K562 (cell line): Measurements from ENCODE around the gene BIK. TPM values are rescaled to one million over a fixed set of nuclear protein-coding genes. Genes with fewer than 3 reads are reported as not detected.

Experiments
- ATF1 ChIP-seq, 2 experiments: fragments of 450-650 bp in 1 of 2; IDR thresholded peaks; 2 replicates each; pipeline ENCODE4 v1.6.1; 2016; ENCODE audit warnings: missing compliant biosample characterization in 1 of 2, missing genetic modification characterization in 1 of 2
- CBFA2T2 ChIP-seq: fragments of 450-650 bp; conservative IDR thresholded peaks from 2 replicates; pipeline ENCODE4 v1.6.1; 2017; ENCODE audit warnings: mild to moderate bottlenecking
- CBFB ChIP-seq: sonication (generic); formaldehyde crosslinking; IDR thresholded peaks from 2 replicates; pipeline ENCODE4 v1.4.0; 2020; ENCODE audit warnings: mild to moderate bottlenecking, missing genetic modification reagents
- CSDE1 ChIP-seq, 2 experiments: fragments of 450-650 bp; IDR thresholded peaks; 2 replicates each; pipeline ENCODE4 v1.6.1; 2016; ENCODE audit warnings: mild to moderate bottlenecking in 1 of 2
- ERF ChIP-seq: fragments of 450-650 bp; formaldehyde crosslinking; IDR thresholded peaks from 2 replicates; pipeline ENCODE4 v1.4.0; 2020; ENCODE audit warnings: mild to moderate bottlenecking, mixed read lengths
- ESRRA ChIP-seq: fragments of 450-650 bp; IDR thresholded peaks from 2 replicates; pipeline ENCODE4 v1.6.1; 2014; ENCODE audit warnings: low read depth, mild to moderate bottlenecking, moderate library complexity, borderline replicate concordance
- ETV1 ChIP-seq: fragments of 450-650 bp; conservative IDR thresholded peaks from 2 replicates; pipeline ENCODE4 v1.6.1; 2016; ENCODE audit warnings: missing genetic modification characterization, control low read depth, low read depth, missing compliant biosample characterization
- FOXJ2 ChIP-seq: fragments of 200-800 bp; sonication (Bioruptor generic); IDR thresholded peaks from 2 replicates; pipeline ENCODE4 v1.6.1; 2016; ENCODE audit warnings: missing genetic modification characterization, missing compliant biosample characterization
- HOXB6 ChIP-seq: fragments of 250-450 bp; sonication (Bioruptor Pico); IDR thresholded peaks from 2 replicates; pipeline ENCODE4 v1.5.1; 2022; ENCODE audit warnings: mild to moderate bottlenecking, borderline replicate concordance
- KAT7 ChIP-seq: sonication (generic); formaldehyde crosslinking; IDR thresholded peaks from 2 replicates; pipeline ENCODE4 v1.8.0; 2022; ENCODE audit warnings: missing genetic modification reagents, mild to moderate bottlenecking, borderline replicate concordance
- MTA2 ChIP-seq: fragments of 450-650 bp; IDR thresholded peaks from 2 replicates; pipeline ENCODE4 v1.6.1; 2016; ENCODE audit warnings: low read depth
- NR4A1 ChIP-seq, 2 experiments: fragments of 250-450 bp in 1 of 2; fragments of 450-650 bp in 1 of 2; sonication (Bioruptor Pico) in 1 of 2; IDR thresholded peaks; 2 replicates each; pipeline versions ENCODE4 v1.4.0 to v1.6.1; 2016 to 2020; ENCODE audit warnings: mild to moderate bottlenecking in 2 of 2, missing compliant biosample characterization in 1 of 2, missing genetic modification characterization in 1 of 2, moderate library complexity in 1 of 2
- SMARCA5 ChIP-seq: fragments of 450-650 bp; IDR thresholded peaks from 2 replicates; pipeline ENCODE4 v1.6.1; 2016
- TFAM ChIP-seq: fragments of 250-450 bp; sonication (Bioruptor Pico); conservative IDR thresholded peaks from 2 replicates; pipeline ENCODE4 v1.5.0; 2021; ENCODE audit warnings: mild to moderate bottlenecking, moderate library complexity
- ZNF551 ChIP-seq: fragments of 250-450 bp; sonication (Bioruptor Pico); IDR thresholded peaks from 2 replicates; pipeline ENCODE4 v1.5.0; 2021; ENCODE audit warnings: mild to moderate bottlenecking, moderate library complexity
- ZNF780A ChIP-seq: fragments of 250-450 bp; sonication (Bioruptor Pico); IDR thresholded peaks from 2 replicates; pipeline ENCODE4 v1.5.0; 2021; ENCODE audit warnings: mild to moderate bottlenecking
- polyA plus RNA-seq, 8 experiments: library from polyadenylated mRNA; depleted of rRNA in 4 of 8; stranded (reverse) in 5 of 8; unstranded in 3 of 8; fragments of >200 nt; fragmentation: Nextera tagmentation in 2 of 8; fragmentation: Illumina TruSeq in 1 of 8; extraction: Ambion mirVana in 2 of 8; extraction: Trizol in 1 of 8; gene quantifications; 2 replicates each; pipeline versions ENCODE4 v1.2.1 to v1.2.3, GENCODE V29; 2011 to 2014; ENCODE audit warnings: inconsistent platforms in 1 of 8, missing spikeins in 1 of 8
- total RNA-seq, 7 experiments: library from RNA; depleted of rRNA in 6 of 7; stranded (reverse); fragments of >200 nt in 6 of 7; fragmentation: Illumina TruSeq in 2 of 7; extraction: Trizol in 2 of 7; gene quantifications; 2 replicates each; pipeline versions ENCODE4 v1.2.1 to v1.2.3, GENCODE V29; 2011 to 2021; ENCODE audit warnings: low replicate concordance in 1 of 7
- TF ChIP-seq, protein P1 (sequence below), 2 experiments: fragments of 450-650 bp; IDR thresholded peaks; 2 replicates each; pipeline ENCODE4 v1.6.1; 2016; ENCODE audit warnings: mild to moderate bottlenecking in 2 of 2, borderline replicate concordance in 1 of 2, low read depth in 1 of 2, moderate library complexity in 1 of 2
- TF ChIP-seq, protein P2 (sequence below): fragments of 250-450 bp; sonication (Bioruptor Pico); IDR thresholded peaks from 2 replicates; pipeline ENCODE4 v1.5.0; 2020; ENCODE audit warnings: mild to moderate bottlenecking, borderline replicate concordance

BIK gene
- total and polyA plus RNA-seq, 9 of the 15 experiments (the other 6 are each of a cell fraction or from before 2014, with no cell fraction given) = 0.08 to 0.23 (median 0.18) TPM; not detected in 4

DNA sequence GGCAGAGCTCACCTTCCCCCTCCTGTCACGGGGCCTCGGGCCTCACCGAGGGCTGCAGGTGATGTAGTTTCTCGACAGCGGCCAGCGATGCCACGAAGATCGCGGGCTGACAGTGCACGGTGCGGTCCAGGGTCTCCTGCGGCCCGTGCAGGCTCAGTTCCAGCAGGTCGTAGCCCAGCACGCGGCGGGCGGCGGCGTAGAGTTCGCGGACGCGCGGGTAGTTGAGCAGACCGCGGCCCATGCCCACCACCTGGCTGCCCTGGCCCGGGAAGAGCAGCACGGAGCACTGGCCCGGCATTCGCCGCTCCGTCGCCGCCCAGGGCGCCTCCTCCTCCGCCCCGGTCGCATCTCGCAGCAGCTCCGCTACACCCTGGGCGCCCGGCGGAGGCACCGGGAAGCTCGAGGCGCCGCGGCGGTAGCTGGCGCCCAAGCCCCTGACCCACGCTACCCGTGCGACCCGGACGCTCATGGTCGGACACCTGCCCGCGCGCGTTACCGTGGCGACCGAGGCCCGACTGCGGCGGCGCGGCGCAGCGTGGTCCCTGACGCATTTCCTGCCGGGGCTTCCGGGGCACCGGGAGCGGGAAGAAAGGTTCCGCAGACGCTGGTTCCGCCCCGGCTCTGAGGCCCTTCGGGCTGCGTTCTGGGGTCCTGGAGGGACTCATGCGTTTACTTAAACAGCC, 32.5 kb downstream of the BIK start, which contains the start of gene MCAT (continued):
- TF ChIP-seq NR4A1 (CRISPR knock-in tag; IDR thresholded peaks at IDR 0.05) = no peak
- no peak for TF ChIP-seq NR4A1 (tag; IDR thresholded peaks at IDR 0.05)
- peak; percentile 52; the same call in 1 of the 2 replicates for TF ChIP-seq ESRRA
- no peak for TF ChIP-seq MTA2
- TF ChIP-seq, protein P1, sequence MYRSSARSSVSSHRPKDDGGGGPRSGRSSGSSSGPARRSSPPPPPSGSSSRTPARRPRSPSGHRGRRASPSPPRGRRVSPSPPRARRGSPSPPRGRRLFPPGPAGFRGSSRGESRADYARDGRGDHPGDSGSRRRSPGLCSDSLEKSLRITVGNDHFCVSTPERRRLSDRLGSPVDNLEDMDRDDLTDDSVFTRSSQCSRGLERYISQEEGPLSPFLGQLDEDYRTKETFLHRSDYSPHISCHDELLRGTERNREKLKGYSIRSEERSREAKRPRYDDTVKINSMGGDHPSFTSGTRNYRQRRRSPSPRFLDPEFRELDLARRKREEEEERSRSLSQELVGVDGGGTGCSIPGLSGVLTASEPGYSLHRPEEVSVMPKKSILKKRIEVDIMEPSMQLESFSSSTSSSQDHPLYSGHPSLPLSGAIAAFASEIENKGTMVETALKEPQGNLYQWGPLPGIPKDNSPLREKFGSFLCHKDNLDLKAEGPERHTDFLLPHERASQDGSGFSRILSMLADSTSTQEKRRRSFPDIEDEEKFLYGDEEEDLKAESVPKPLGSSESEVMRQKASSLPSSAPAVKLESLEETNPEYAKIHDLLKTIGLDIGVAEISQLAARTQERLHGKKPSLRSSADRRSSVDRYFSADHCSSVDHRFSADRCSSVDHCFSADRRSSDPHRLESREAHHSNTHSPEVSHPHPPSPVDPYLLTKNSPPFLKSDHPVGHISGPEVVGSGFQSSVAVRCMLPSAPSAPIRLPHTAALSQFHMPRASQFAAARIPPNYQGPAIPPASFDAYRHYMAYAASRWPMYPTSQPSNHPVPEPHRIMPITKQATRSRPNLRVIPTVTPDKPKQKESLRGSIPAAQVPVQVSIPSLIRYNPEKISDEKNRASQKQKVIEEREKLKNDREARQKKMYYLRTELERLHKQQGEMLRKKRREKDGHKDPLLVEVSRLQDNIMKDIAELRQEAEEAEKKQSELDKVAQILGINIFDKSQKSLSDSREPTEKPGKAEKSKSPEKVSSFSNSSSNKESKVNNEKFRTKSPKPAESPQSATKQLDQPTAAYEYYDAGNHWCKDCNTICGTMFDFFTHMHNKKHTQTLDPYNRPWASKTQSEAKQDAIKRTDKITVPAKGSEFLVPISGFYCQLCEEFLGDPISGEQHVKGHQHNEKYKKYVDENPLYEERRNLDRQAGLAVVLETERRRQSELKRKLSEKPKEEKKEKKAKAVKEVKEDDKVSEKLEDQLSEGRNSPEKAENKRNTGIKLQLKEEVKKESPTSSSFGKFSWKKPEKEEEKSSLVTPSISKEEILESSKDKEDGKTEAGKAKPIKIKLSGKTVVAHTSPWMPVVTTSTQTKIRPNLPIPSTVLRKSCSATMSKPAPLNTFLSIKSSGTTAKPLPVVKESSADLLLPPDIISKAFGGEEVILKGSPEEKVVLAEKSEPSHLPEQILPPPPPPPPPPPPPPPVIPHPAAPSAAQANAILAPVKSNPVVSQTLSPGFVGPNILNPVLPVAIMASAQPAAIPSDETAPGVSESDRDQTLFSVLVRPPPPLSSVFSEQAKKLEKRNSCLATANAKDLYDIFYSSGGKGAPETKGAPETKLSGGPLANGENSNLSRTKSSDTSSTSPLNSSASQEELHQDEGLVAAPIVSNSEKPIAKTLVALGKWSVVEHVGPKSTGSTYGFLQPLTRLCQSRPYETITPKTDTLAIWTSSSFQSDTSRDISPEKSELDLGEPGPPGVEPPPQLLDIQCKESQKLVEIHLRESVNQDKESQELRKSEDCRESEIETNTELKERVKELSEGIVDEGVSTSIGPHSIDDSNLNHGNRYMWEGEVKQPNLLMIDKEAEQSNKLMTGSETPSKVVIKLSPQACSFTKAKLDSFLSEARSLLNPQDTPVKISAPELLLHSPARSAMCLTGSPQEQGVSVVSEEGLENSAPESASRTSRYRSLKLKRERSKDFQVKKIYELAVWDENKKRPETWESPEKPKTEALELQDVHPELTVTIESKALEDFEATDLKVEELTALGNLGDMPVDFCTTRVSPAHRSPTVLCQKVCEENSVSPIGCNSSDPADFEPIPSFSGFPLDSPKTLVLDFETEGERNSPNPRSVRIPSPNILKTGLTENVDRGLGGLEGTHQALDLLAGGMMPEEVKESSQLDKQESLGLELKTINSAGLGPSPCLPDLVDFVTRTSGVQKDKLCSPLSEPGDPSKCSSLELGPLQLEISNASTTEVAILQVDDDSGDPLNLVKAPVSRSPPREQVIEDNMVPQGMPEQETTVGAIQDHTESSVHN (IDR thresholded peaks at IDR 0.05; ENCODE audit: borderline replicate concordance in 1 of 2, low read depth in 1 of 2) = no peak
- TF ChIP-seq ATF1 (CRISPR knock-in tag; IDR thresholded peaks at IDR 0.05) = no peak
- peak; percentile 88 for TF ChIP-seq ATF1 (tag; IDR thresholded peaks at IDR 0.05)
- no peak for TF ChIP-seq KAT7 (CRISPR knock-in tag)
- no peak for TF ChIP-seq FOXJ2
- no peak for TF ChIP-seq CBFA2T2
- TF ChIP-seq, protein P2, sequence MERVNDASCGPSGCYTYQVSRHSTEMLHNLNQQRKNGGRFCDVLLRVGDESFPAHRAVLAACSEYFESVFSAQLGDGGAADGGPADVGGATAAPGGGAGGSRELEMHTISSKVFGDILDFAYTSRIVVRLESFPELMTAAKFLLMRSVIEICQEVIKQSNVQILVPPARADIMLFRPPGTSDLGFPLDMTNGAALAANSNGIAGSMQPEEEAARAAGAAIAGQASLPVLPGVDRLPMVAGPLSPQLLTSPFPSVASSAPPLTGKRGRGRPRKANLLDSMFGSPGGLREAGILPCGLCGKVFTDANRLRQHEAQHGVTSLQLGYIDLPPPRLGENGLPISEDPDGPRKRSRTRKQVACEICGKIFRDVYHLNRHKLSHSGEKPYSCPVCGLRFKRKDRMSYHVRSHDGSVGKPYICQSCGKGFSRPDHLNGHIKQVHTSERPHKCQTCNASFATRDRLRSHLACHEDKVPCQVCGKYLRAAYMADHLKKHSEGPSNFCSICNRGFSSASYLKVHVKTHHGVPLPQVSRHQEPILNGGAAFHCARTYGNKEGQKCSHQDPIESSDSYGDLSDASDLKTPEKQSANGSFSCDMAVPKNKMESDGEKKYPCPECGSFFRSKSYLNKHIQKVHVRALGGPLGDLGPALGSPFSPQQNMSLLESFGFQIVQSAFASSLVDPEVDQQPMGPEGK (CRISPR knock-in tag) = no peak
- 0 out of 4 replicates have a peak, but pooled peaks of 1 of the 2 experiments have one; percentile 60 for TF ChIP-seq CSDE1 (IDR thresholded peaks at IDR 0.05)
- no peak for TF ChIP-seq HOXB6 (CRISPR knock-in tag)
- no peak for TF ChIP-seq ZNF551
- no peak for TF ChIP-seq SMARCA5
- TF ChIP-seq ETV1 (tag) = peak; percentile 53
- no peak for TF ChIP-seq TFAM
- TF ChIP-seq CBFB (CRISPR knock-in tag) = no peak
- no peak for TF ChIP-seq ZNF780A
- TF ChIP-seq ERF (CRISPR knock-in tag) = 0 out of 2 replicates have a peak, but pooled peaks have one; percentile 44
